ENCODE data around the gene RASL11B. TPM values are rescaled to one million over a fixed set of nuclear protein-coding genes. Genes with fewer than 3 reads are reported as not detected.

The RASL11B gene
- total and polyA plus RNA-seq, 2 of the 13 experiments (the other 11 are each of a cell fraction or from before 2014, with no cell fraction given): 0.07 to 0.20 TPM

DNA sequence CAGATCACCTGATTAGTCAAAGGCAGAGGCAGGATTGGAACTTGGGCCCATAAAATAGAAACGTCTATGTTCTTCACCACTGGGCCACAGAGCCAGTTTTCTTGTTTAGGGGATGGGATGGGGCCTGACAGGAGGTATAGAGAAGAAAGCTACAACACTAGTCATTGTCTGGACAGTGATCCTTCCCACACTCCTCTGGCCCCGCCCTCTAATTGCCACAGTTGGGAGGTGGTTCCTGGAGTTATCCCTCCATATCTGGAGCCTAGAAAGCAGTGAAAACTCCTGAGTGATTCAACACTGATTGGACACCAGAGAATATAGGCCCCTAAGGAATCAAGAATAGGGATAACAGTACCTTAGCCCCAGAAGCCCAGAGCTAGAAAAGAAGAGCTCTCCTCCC, 22.9 kb downstream of the RASL11B start (continued):
- TF ChIP-seq, protein P1, sequence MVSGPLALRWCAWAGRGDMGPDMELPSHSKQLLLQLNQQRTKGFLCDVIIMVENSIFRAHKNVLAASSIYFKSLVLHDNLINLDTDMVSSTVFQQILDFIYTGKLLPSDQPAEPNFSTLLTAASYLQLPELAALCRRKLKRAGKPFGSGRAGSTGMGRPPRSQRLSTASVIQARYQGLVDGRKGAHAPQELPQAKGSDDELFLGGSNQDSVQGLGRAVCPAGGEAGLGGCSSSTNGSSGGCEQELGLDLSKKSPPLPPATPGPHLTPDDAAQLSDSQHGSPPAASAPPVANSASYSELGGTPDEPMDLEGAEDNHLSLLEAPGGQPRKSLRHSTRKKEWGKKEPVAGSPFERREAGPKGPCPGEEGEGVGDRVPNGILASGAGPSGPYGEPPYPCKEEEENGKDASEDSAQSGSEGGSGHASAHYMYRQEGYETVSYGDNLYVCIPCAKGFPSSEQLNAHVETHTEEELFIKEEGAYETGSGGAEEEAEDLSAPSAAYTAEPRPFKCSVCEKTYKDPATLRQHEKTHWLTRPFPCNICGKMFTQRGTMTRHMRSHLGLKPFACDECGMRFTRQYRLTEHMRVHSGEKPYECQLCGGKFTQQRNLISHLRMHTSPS (CRISPR knock-in tag; IDR thresholded peaks at IDR 0.05; ENCODE audit: low read depth): no peak
- TF ChIP-seq, protein P2, sequence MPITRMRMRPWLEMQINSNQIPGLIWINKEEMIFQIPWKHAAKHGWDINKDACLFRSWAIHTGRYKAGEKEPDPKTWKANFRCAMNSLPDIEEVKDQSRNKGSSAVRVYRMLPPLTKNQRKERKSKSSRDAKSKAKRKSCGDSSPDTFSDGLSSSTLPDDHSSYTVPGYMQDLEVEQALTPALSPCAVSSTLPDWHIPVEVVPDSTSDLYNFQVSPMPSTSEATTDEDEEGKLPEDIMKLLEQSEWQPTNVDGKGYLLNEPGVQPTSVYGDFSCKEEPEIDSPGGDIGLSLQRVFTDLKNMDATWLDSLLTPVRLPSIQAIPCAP (CRISPR knock-in tag; IDR thresholded peaks at IDR 0.05; ENCODE audit: low read depth): no peak

DNA sequence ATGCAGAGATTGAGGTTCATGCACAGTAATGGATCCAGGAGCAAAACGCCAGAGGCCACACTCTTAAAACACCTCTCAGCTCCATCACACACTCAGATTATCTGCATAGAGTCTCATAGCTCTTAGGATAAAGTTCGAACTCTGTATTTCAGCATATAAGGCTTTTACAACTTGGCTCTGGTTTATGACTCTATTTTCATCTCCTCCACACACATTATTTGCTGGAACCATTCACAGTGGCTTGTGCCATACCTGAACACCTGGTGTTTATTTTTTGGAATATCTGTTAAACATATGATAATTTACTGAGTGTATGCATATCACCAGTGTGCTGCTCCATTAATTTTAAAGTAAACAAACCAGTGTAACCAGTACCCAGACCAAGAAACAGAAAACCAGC, 27.2 kb downstream of the RASL11B start:
- ATAC-seq (no peak), FAIRE-seq (no peak), DNase-seq (ENCODE audit: low spot score) (no peak)
- Histone ChIP-seq H3K27ac (ENCODE audit: extremely low read length, insufficient read depth, low read length) (no peak overlapping the region), H3K36me3 (replicated peaks in 1 of 2; ENCODE audit: control insufficient read depth in 1 of 2, insufficient read depth in 2 of 2, low read length in 2 of 2) (no peaks in the 10 kb centered on the region), H4K20me1 (ENCODE audit: insufficient read depth, low read length) (no peaks in the 10 kb centered on the region), H3K4me2 (ENCODE audit: low read depth, low read length) (no peak overlapping the region), H3K4me3 (replicated peaks in 1 of 3; ENCODE audit: insufficient read depth in 1 of 3, low read depth in 2 of 3, low read length in 3 of 3) (no peak overlapping the region), H3K79me2 (ENCODE audit: insufficient read depth, low read length) (no peaks in the 10 kb centered on the region), H3K9me3 (ENCODE audit: low read length) (no peaks in the 10 kb centered on the region), H2AFZ (ENCODE audit: low read length) (no peak overlapping the region), H3K4me1 (ENCODE audit: insufficient read depth, low read length) (no peaks in the 10 kb centered on the region), H3K9ac (ENCODE audit: insufficient read depth, low read depth, low read length) (no peak overlapping the region), H3K27me3 (ENCODE audit: control insufficient read depth in 1 of 2, insufficient read depth in 2 of 2, low read length in 2 of 2) (no peaks in the 10 kb centered on the region)
- BruUV-seq (replicated peaks): no TSS peak
- in situ Hi-C loops (cut with HindIII; ENCODE audit: extremely low pct_ligation_motif_present, low pct_unique_long_range_greater_than_20kb) (no loop called here), intact Hi-C loops (cut with micrococcal nuclease; ENCODE audit: unreplicated experiment) (no loop called here)
- TF ChIP-seq ZNF83 (CRISPR knock-in tag; IDR thresholded peaks at IDR 0.05; ENCODE audit: borderline replicate concordance) (no peak), SETDB1 (CRISPR knock-in tag; IDR thresholded peaks at IDR 0.05; ENCODE audit: borderline replicate concordance) (no peak), ZNF549 (CRISPR knock-in tag; IDR thresholded peaks at IDR 0.05) (no peak), TMF1 (CRISPR knock-in tag; IDR thresholded peaks at IDR 0.05; ENCODE audit: low read depth) (no peak), RXRB (CRISPR knock-in tag; IDR thresholded peaks at IDR 0.05; ENCODE audit: borderline replicate concordance) (no peak), ZNF737 (CRISPR knock-in tag; IDR thresholded peaks at IDR 0.05; ENCODE audit: borderline replicate concordance) (no peak), ZNF816 (CRISPR knock-in tag; IDR thresholded peaks at IDR 0.05; ENCODE audit: borderline replicate concordance) (no peak), ZNF788 (CRISPR knock-in tag; IDR thresholded peaks at IDR 0.05; ENCODE audit: borderline replicate concordance) (no peak), PPARG (CRISPR knock-in tag; conservative IDR thresholded peaks at IDR 0.05) (no peak)
- TF ChIP-seq, protein P3, sequence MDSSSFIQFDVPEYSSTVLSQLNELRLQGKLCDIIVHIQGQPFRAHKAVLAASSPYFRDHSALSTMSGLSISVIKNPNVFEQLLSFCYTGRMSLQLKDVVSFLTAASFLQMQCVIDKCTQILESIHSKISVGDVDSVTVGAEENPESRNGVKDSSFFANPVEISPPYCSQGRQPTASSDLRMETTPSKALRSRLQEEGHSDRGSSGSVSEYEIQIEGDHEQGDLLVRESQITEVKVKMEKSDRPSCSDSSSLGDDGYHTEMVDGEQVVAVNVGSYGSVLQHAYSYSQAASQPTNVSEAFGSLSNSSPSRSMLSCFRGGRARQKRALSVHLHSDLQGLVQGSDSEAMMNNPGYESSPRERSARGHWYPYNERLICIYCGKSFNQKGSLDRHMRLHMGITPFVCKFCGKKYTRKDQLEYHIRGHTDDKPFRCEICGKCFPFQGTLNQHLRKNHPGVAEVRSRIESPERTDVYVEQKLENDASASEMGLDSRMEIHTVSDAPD (CRISPR knock-in tag; IDR thresholded peaks at IDR 0.05): no peak
- WGBS (ENCODE audit: low lambda C conversion rate): 72% methylated on average over 2 of the region's 2 CpGs
- ChIA-PET CTCF (ENCODE audit: low intra/inter-chr PET ratio, low total read pairs) (no interaction called here), POLR2A (no interaction called here)

All from HepG2 (cell line).